Measurements from ENCODE around the gene BEST3.

- TF ChIP-seq CTCF (IDR thresholded peaks at IDR 0.05) (no peak), ZFX (IDR thresholded peaks at IDR 0.05; ENCODE audit: borderline replicate concordance) (no peak)
These were observed 34.5 kb upstream of the BEST3 start for GRCh38 chr12:69733638-69734037.

Measured in 22Rv1 (cell line).